Breast epithelium (tissue), 4 donors: ENCODE measurements around the gene KLK15. TPM values are rescaled to one million over a fixed set of nuclear protein-coding genes. Genes with fewer than 3 reads are reported as not detected.

Source experiments
- DNase-seq, 2 donors: peaks; one replicate each; pipeline ENCODE4 v3.0.0-alpha.2; 2019; ENCODE audit warnings: low spot score in 2 of 2
- H3K27ac ChIP-seq, 2 donors: fragments of 200-600 bp; sonication (generic) in 1 of 2; one replicate each; pipeline ENCODE4 v1.5.1; 2016 to 2019; ENCODE audit warnings: mild to moderate bottlenecking in 1 of 2
- H3K27me3 ChIP-seq, 2 donors: fragments of 200-600 bp; sonication (generic) in 1 of 2; one replicate each; pipeline versions ENCODE4 v1.5.1 to v1.6.0; 2017 to 2019; ENCODE audit warnings: control low read depth in 1 of 2, mild to moderate bottlenecking in 1 of 2
- H3K36me3 ChIP-seq: fragments of 200-600 bp; one replicate; pipeline ENCODE4 v1.5.1; 2019
- H3K4me1 ChIP-seq, 2 donors: fragments of 200-600 bp; sonication (generic); one replicate each; pipeline ENCODE4 v1.5.1; 2016 to 2019; ENCODE audit warnings: control low read depth in 1 of 2
- H3K4me3 ChIP-seq, 3 donors: fragments of 200-600 bp; sonication (generic); 1 replicate in 2 of 3; 2 replicates in 1 of 3; pipeline ENCODE4 v1.5.1; 2016 to 2019; ENCODE audit warnings: mild to moderate bottlenecking in 3 of 3, moderate library complexity in 2 of 3
- H3K9me3 ChIP-seq, 2 donors: fragments of 200-600 bp; sonication (generic) in 1 of 2; one replicate each; pipeline ENCODE4 v1.5.1; 2016 to 2019; ENCODE audit warnings: control low read depth in 1 of 2
- POLR2A ChIP-seq: fragments of 450-650 bp; IDR thresholded peaks from one replicate; pipeline ENCODE4 v1.6.1; 2016; ENCODE audit warnings: antibody characterized with exemption, mild to moderate bottlenecking, moderate library complexity
- POLR2AphosphoS5 ChIP-seq, 3 donors: sonication (generic); formaldehyde crosslinking; IDR thresholded peaks; one replicate each; pipeline ENCODE4 v1.6.1; 2017; ENCODE audit warnings: antibody characterized with exemption in 3 of 3
- intact Hi-C: fragments of 100-400 bp; cut with DNase I; formaldehyde crosslinking; loops from one replicate; pipeline ENCODE4 v1.15.1; 2023; ENCODE audit warnings: low total_unique reads
- total RNA-seq, 3 donors: library from RNA; depleted of rRNA; stranded (reverse); fragments of >200 nt; gene quantifications; one replicate each; pipeline ENCODE4 v1.1.0, GENCODE V29; 2016
- TF ChIP-seq, protein P1 (sequence below), 3 donors: fragments of 450-650 bp; IDR thresholded peaks; one replicate each; pipeline ENCODE4 v1.5.1; 2016 to 2017; ENCODE audit warnings: antibody characterized with exemption in 3 of 3, mild to moderate bottlenecking in 3 of 3, moderate library complexity in 3 of 3

The KLK15 gene
- total RNA-seq, 3 donors from 2014 or later = not detected

DNA sequence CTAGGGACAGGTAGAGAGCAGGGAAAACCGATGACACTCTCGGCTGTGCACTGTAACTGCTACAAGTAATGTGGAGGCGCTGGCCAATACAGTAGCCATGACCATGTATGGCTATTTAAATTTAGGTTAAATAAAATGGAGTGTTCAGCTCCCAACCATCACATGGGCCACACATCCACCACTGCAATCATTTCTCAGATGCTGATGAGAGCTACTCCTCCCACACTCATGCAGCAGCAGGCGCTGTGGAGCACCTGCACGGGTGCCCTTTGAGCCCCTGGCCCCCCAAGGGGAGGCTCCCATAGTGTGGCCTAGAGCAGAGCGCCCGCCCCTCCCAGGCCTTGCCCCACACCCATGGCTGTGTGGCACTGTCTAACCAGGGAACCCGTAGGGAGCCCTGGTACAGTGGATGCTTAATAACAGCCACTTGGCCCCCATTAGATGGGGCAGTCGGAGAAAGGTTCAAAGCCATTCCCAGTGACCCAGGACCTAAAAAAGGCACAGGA lies 37.2 kb downstream of the KLK15 start:
- Histone ChIP-seq H3K4me1 (no peaks in the 10 kb centered on the region), H3K27me3 (peaks cover 0 to 6% of the 10 kb centered on the region in 2 donors), H3K36me3 (no peaks in the 10 kb centered on the region), H3K4me3 (no peak overlapping the region), H3K9me3 (no peaks in the 10 kb centered on the region), H3K27ac (no peak overlapping the region)
- intact Hi-C loops = no loop called here
- no peak for DNase-seq
- TF ChIP-seq POLR2AphosphoS5 (IDR thresholded peaks at IDR 0.05) = no peak
- no peak for TF ChIP-seq POLR2A
- TF ChIP-seq, protein P1, sequence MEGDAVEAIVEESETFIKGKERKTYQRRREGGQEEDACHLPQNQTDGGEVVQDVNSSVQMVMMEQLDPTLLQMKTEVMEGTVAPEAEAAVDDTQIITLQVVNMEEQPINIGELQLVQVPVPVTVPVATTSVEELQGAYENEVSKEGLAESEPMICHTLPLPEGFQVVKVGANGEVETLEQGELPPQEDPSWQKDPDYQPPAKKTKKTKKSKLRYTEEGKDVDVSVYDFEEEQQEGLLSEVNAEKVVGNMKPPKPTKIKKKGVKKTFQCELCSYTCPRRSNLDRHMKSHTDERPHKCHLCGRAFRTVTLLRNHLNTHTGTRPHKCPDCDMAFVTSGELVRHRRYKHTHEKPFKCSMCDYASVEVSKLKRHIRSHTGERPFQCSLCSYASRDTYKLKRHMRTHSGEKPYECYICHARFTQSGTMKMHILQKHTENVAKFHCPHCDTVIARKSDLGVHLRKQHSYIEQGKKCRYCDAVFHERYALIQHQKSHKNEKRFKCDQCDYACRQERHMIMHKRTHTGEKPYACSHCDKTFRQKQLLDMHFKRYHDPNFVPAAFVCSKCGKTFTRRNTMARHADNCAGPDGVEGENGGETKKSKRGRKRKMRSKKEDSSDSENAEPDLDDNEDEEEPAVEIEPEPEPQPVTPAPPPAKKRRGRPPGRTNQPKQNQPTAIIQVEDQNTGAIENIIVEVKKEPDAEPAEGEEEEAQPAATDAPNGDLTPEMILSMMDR (IDR thresholded peaks at IDR 0.05) = no peak

DNA sequence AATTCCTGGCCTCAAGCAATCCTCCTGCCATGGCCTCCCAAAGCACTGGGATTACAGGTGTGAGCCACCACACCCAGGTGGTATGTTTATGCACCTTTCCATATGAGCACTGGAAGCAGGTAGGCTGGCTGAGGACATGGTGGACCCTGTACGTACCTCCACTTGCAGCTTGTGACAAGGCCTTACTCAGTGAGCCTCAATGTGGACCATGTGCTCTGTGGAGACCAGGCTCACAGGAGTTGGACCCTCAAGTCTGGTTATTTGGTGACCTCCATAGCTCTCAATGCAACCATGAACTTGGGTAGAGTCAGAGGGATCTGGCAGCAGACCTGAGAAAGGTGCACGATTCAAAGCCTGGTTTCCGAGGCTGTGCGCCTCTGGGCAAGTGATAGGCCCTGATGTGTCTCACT lies 37.7 kb downstream of the KLK15 start:
- intact Hi-C loops = no loop called here
- Histone ChIP-seq H3K36me3 (no peaks in the 10 kb centered on the region), H3K4me1 (no peaks in the 10 kb centered on the region), H3K27me3 (peaks cover 0 to 6% of the 10 kb centered on the region in 2 donors), H3K9me3 (no peaks in the 10 kb centered on the region), H3K4me3 (no peak overlapping the region), H3K27ac (no peak overlapping the region)
- DNase-seq = no peak
- TF ChIP-seq, protein P1 (IDR thresholded peaks at IDR 0.05) = no peak
- TF ChIP-seq POLR2AphosphoS5 (IDR thresholded peaks at IDR 0.05) (no peak), POLR2A (no peak)

DNA sequence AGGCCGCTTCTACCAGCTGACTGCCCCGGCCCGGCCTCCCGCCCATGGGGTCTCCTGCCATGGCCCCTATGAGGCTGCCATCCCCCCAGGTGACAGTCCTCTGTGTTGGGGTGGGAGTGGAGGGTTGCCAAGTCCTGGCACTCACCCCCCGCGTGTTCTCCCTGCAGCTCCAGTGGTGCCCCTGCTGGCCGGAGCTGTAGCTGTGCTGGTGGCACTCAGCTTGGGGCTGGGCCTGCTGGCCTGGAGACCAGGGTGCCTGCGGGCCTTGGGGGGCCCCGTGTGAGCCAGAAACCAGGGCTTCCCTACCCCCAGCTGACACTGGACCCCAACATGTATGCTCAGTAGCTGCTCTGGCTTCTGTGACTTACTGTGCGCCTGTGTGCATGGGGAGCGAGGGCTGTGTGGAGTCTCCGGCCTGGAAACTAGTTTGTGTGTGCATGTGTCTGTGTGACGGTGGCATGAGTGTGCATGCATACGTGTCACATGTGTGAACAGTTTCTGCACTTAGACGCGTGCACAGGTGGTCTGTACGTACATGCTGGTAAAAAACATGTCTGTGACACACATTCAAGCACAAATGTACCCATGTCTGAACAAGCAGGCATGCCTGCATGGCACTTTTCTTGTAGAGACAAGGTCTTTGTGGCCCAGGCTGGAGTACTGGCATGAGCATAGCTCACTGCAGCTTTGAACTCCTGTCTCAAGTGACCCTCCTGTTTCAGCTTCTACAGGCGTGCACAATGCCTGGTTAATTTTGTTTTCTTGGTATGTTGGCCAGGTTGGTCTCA lies 38.3 kb downstream of the KLK15 start:
- H3K4me3 ChIP-seq = no peak overlapping the region
- no peak for TF ChIP-seq POLR2A
- TF ChIP-seq POLR2AphosphoS5 (IDR thresholded peaks at IDR 0.05) = no peak
- TF ChIP-seq, protein P1 (IDR thresholded peaks at IDR 0.05) = no peak
- no peaks in the 10 kb centered on the region for H3K9me3 ChIP-seq
- no peak for DNase-seq
- intact Hi-C loops = no loop called here
- no peak overlapping the region for H3K27ac ChIP-seq
- no peaks in the 10 kb centered on the region for H3K4me1 ChIP-seq
- peaks cover 0 to 6% of the 10 kb centered on the region in 2 donors for H3K27me3 ChIP-seq
- H3K36me3 ChIP-seq = no peaks in the 10 kb centered on the region

DNA sequence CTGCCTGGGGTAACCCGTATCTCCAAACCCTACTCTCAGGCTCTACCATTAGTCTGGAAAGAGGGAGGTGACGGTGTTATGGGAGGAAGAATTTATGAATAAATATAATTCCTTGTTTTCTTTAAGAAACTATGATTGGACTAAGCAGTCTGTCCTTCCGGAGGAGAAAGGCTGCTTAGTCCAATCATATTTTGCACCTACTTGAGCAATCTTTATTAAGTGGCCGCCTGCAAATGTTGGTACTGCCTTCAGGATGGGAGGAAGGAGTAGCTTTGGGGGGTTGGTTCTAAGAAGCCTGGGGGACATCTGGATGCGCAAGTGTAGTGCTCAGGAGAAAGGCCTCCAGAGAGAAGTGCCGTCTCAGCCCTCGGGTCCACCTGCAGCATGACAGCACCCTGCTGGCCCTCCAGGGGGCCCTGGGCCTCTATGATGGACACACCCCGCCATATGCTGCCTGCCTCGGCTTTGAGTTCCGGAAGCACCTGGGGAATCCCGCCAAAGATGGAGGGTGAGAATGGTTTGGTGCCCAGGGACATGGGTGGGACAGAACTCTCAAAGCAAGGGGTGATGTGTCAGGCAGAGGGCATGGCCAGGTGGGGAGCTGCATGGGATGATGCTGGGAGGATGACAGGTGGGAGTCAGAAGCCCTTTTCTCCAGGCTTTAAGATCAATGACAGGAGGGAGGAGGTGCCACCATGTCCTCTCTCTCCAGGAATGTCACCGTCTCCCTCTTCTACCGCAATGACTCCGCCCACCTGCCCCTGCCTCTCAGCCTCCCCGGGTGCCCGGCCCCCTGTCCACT lies 39.1 kb downstream of the KLK15 start:
- H3K4me3 ChIP-seq = no peak overlapping the region
- intact Hi-C loops = no loop called here

More for the DNA sequence above, 39.1 kb downstream of the KLK15 start:
- TF ChIP-seq, protein P1 (IDR thresholded peaks at IDR 0.05) = no peak
- TF ChIP-seq POLR2AphosphoS5 (IDR thresholded peaks at IDR 0.05) (no peak), POLR2A (no peak)
- H3K36me3 ChIP-seq = no peaks in the 10 kb centered on the region
- peaks cover 0 to 6% of the 10 kb centered on the region in 2 donors for H3K27me3 ChIP-seq
- DNase-seq = no peak
- no peaks in the 10 kb centered on the region for H3K4me1 ChIP-seq
- no peak overlapping the region for H3K27ac ChIP-seq
- no peaks in the 10 kb centered on the region for H3K9me3 ChIP-seq
